Measurements from ENCODE around the gene TP63. TPM values are rescaled to one million over a fixed set of nuclear protein-coding genes. Genes with fewer than 3 reads are reported as not detected.
"Not testable (repeated sequence)": the region's sequence is repeated elsewhere in the genome, so short reads cannot be mapped to it uniquely, and the experiment has no call there.

TP63 gene
- polyA plus RNA-seq, 1 donor from 2014 or later = 0.12 TPM

DNA sequence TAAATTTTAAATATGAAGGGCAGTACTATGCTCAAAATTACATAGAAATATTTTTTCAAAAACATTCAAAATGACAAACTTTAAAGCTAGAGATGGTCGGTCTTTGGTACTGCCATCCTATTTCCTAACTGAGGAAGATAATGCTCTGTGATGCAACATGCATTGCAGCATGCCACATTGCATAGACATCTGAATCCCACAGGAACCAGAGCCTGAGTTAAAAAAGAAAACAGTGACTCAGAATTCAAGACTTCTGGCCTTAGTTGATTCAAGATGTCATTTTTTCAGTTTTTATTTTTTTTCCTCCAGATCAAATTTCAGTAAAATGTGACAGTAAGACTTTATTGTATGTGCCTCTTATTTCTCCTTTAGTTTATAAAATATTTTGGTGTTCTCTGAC lies 33.1 kb downstream of the TP63 start:
- Histone ChIP-seq H2AFZ (ENCODE audit: low read depth, low read length) (no peak overlapping the region), H3K27ac (ENCODE audit: low read length) (no peak overlapping the region), H3K9ac (ENCODE audit: low read length) (no peak overlapping the region), H3K36me3 (ENCODE audit: insufficient read depth, low read length) (no peaks in the 10 kb centered on the region), H4K20me1 (ENCODE audit: insufficient read depth) (no peaks in the 10 kb centered on the region), H3K9me3 (ENCODE audit: low read length) (no peaks in the 10 kb centered on the region), H3K27me3 (ENCODE audit: insufficient read depth, low read depth, low read length) (no peaks in the 10 kb centered on the region), H3F3A (ENCODE audit: insufficient read depth, low read length, poor library complexity, severe bottlenecking) (no peaks in the 10 kb centered on the region), H3K79me2 (replicated peaks; ENCODE audit: insufficient read depth, low read length) (no peaks in the 10 kb centered on the region), H3K4me2 (ENCODE audit: low read length) (no peak overlapping the region), H3K9me2 (ENCODE audit: insufficient read depth, low read length) (no peaks in the 10 kb centered on the region), H3K4me3 (ENCODE audit: low read length) (no peak overlapping the region)
- no peak for TF ChIP-seq SMC3 (conservative IDR thresholded peaks at IDR 0.05; ENCODE audit: poor library complexity)
- TF ChIP-seq MXI1 (conservative IDR thresholded peaks at IDR 0.05; ENCODE audit: poor library complexity, severe bottlenecking) = no peak
- TF ChIP-seq, protein P1, sequence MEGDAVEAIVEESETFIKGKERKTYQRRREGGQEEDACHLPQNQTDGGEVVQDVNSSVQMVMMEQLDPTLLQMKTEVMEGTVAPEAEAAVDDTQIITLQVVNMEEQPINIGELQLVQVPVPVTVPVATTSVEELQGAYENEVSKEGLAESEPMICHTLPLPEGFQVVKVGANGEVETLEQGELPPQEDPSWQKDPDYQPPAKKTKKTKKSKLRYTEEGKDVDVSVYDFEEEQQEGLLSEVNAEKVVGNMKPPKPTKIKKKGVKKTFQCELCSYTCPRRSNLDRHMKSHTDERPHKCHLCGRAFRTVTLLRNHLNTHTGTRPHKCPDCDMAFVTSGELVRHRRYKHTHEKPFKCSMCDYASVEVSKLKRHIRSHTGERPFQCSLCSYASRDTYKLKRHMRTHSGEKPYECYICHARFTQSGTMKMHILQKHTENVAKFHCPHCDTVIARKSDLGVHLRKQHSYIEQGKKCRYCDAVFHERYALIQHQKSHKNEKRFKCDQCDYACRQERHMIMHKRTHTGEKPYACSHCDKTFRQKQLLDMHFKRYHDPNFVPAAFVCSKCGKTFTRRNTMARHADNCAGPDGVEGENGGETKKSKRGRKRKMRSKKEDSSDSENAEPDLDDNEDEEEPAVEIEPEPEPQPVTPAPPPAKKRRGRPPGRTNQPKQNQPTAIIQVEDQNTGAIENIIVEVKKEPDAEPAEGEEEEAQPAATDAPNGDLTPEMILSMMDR (IDR thresholded peaks at IDR 0.05; ENCODE audit: poor library complexity, severe bottlenecking) = no peak
- no peak for TF ChIP-seq POLR2AphosphoS5 (IDR thresholded peaks at IDR 0.05)
- TF ChIP-seq EP300 (conservative IDR thresholded peaks at IDR 0.05; ENCODE audit: poor library complexity, severe bottlenecking) = no peak

GRCh38 chr3:189672346-189672745 lies 41.2 kb downstream of the TP63 start:
- not testable (repeated sequence) for H3F3A ChIP-seq (ENCODE audit: insufficient read depth, low read length, poor library complexity, severe bottlenecking); H3K9me3 ChIP-seq (ENCODE audit: low read length); H3K4me3 ChIP-seq (ENCODE audit: low read length); H2AFZ ChIP-seq (ENCODE audit: low read depth, low read length); H3K4me2 ChIP-seq (ENCODE audit: low read length); H3K9ac ChIP-seq (ENCODE audit: low read length); H3K27me3 ChIP-seq (ENCODE audit: insufficient read depth, low read depth, low read length); H4K20me1 ChIP-seq (ENCODE audit: insufficient read depth); H3K9me2 ChIP-seq (ENCODE audit: insufficient read depth, low read length); H3K27ac ChIP-seq (ENCODE audit: low read length); H3K36me3 ChIP-seq (ENCODE audit: insufficient read depth, low read length); H3K79me2 ChIP-seq (replicated peaks; ENCODE audit: insufficient read depth, low read length)

DNA sequence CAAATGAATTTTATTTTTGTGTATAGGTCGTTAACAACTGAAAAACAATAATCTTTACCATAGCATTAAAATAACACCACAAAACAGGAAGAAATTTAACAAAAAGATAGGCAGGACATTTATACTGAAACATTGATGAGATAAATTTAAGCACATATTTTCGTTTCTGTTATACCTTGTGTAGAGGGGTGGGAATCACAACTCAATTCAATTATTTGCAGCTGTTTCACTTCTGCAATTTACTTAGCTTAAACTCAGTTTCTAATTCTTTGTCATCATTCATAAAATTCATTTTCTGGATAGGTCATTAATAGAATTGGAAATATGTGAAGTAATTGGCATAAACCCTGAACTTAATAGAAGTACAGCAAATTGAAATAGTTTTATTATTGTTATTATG lies 42.3 kb downstream of the TP63 start:
- Histone ChIP-seq H3K9ac (ENCODE audit: low read length) (no peak overlapping the region), H2AFZ (ENCODE audit: low read depth, low read length) (no peak overlapping the region), H3K9me2 (ENCODE audit: insufficient read depth, low read length) (no peaks in the 10 kb centered on the region), H3K79me2 (replicated peaks; ENCODE audit: insufficient read depth, low read length) (no peaks in the 10 kb centered on the region), H3F3A (ENCODE audit: insufficient read depth, low read length, poor library complexity, severe bottlenecking) (no peaks in the 10 kb centered on the region), H3K9me3 (ENCODE audit: low read length) (no peaks in the 10 kb centered on the region), H3K4me3 (ENCODE audit: low read length) (no peak overlapping the region), H3K27me3 (ENCODE audit: insufficient read depth, low read depth, low read length) (no peaks in the 10 kb centered on the region), H4K20me1 (ENCODE audit: insufficient read depth) (no peaks in the 10 kb centered on the region), H3K4me2 (ENCODE audit: low read length) (no peak overlapping the region), H3K36me3 (ENCODE audit: insufficient read depth, low read length) (no peaks in the 10 kb centered on the region), H3K27ac (ENCODE audit: low read length) (no peak overlapping the region)
- no peak for TF ChIP-seq EP300 (conservative IDR thresholded peaks at IDR 0.05; ENCODE audit: poor library complexity, severe bottlenecking)
- TF ChIP-seq, protein P1 (IDR thresholded peaks at IDR 0.05; ENCODE audit: poor library complexity, severe bottlenecking) = no peak
- TF ChIP-seq SMC3 (conservative IDR thresholded peaks at IDR 0.05; ENCODE audit: poor library complexity) = no peak
- no peak for TF ChIP-seq EZH2 (IDR thresholded peaks at IDR 0.05; ENCODE audit: borderline replicate concordance, insufficient read depth, low read length, poor library complexity, severe bottlenecking)
- no peak for TF ChIP-seq POLR2AphosphoS5 (IDR thresholded peaks at IDR 0.05)
- TF ChIP-seq MXI1 (conservative IDR thresholded peaks at IDR 0.05; ENCODE audit: poor library complexity, severe bottlenecking) = no peak
- no peak for TF ChIP-seq TAF1 (IDR thresholded peaks at IDR 0.05; ENCODE audit: low read depth)
- TF ChIP-seq, protein P2, sequence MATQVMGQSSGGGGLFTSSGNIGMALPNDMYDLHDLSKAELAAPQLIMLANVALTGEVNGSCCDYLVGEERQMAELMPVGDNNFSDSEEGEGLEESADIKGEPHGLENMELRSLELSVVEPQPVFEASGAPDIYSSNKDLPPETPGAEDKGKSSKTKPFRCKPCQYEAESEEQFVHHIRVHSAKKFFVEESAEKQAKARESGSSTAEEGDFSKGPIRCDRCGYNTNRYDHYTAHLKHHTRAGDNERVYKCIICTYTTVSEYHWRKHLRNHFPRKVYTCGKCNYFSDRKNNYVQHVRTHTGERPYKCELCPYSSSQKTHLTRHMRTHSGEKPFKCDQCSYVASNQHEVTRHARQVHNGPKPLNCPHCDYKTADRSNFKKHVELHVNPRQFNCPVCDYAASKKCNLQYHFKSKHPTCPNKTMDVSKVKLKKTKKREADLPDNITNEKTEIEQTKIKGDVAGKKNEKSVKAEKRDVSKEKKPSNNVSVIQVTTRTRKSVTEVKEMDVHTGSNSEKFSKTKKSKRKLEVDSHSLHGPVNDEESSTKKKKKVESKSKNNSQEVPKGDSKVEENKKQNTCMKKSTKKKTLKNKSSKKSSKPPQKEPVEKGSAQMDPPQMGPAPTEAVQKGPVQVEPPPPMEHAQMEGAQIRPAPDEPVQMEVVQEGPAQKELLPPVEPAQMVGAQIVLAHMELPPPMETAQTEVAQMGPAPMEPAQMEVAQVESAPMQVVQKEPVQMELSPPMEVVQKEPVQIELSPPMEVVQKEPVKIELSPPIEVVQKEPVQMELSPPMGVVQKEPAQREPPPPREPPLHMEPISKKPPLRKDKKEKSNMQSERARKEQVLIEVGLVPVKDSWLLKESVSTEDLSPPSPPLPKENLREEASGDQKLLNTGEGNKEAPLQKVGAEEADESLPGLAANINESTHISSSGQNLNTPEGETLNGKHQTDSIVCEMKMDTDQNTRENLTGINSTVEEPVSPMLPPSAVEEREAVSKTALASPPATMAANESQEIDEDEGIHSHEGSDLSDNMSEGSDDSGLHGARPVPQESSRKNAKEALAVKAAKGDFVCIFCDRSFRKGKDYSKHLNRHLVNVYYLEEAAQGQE (IDR thresholded peaks at IDR 0.05; ENCODE audit: borderline replicate concordance) = no peak
- no peak for TF ChIP-seq RAD21 (conservative IDR thresholded peaks at IDR 0.05)
